HepG2 (cell line): ENCODE data around the gene KIF3C. TPM values are rescaled to one million over a fixed set of nuclear protein-coding genes. Genes with fewer than 3 reads are reported as not detected.

ENCODE experiments used
- ATAC-seq: fragments of 200-7000 bp; cut with Tn5 transposase; 3 replicates; pipeline ENCODE4 v1.9.1; 2020; ENCODE audit warnings: mild to moderate bottlenecking, moderate library complexity
- BruUV-seq: library from RNA; stranded (reverse); fragments of 400-500 nt; replicated peaks from 2 replicates; lab custom pipeline; 2021; lab: Mats Ljungman, UMichigan
- CTCF ChIA-PET: fragments of 300-600 bp; formaldehyde crosslinking; extraction: SDS; loops from one replicate; lab custom pipeline; 2021; ENCODE audit warnings: low total read pairs, inconsistent platforms, low intra/inter-chr PET ratio; lab: Yijun Ruan, JAX
- POLR2A ChIA-PET: fragments of 350-600 bp; sonication (Branson Sonifier 250); formaldehyde crosslinking; loops from one replicate; lab custom pipeline; 2020; ENCODE audit warnings: antibody characterized with exemption, inconsistent platforms; lab: Yijun Ruan, JAX
- DNase-seq: peaks from one replicate; pipeline ENCODE4 v3.0.0-alpha.2; 2015; ENCODE audit warnings: low spot score
- FAIRE-seq: peaks from 3 replicates; lab custom pipeline; 2011; peaks lifted over from hg19 to GRCh38; lab: Jason Lieb, UNC
- H2AFZ ChIP-seq: one replicate; pipeline ENCODE4 v1.6.1; 2011; ENCODE audit warnings: low read length, inconsistent platforms
- H3K27ac ChIP-seq: fragments of 300-600 bp; 3 replicates; pipeline ENCODE4 v1.8.0; 2011; ENCODE audit warnings: mixed run types, mild to moderate bottlenecking, mixed read lengths, low read length, inconsistent platforms; ENCODE audit not compliant: insufficient read depth; ENCODE audit errors: extremely low read length
- H3K27me3 ChIP-seq, 2 experiments: fragments of 200-600 bp in 1 of 2; 2 replicates in 1 of 2; 3 replicates in 1 of 2; pipeline versions ENCODE4 v1.6.0 to v1.8.0; 2011; ENCODE audit warnings: low read length in 2 of 2, mild to moderate bottlenecking in 2 of 2, moderate library complexity in 2 of 2, inconsistent platforms in 1 of 2; ENCODE audit not compliant: insufficient read depth in 2 of 2, control insufficient read depth in 1 of 2
- H3K36me3 ChIP-seq, 2 experiments: fragments of 200-600 bp in 1 of 2; replicated peaks in 1 of 2; 2 replicates in 1 of 2; 3 replicates in 1 of 2; pipeline versions ENCODE4 v1.5.1 to v1.8.0; 2011; ENCODE audit warnings: low read length in 2 of 2, inconsistent platforms in 1 of 2; ENCODE audit not compliant: insufficient read depth in 2 of 2, control insufficient read depth in 1 of 2
- H3K4me1 ChIP-seq: 2 replicates; pipeline ENCODE4 v1.5.1; 2012; ENCODE audit warnings: low read length, inconsistent platforms; ENCODE audit not compliant: insufficient read depth
- H3K4me2 ChIP-seq: 2 replicates; pipeline ENCODE4 v1.6.0; 2011; ENCODE audit warnings: low read depth, low read length, inconsistent platforms
- H3K4me3 ChIP-seq, 3 experiments: fragments of 200-600 bp in 1 of 3; sonication (generic), shearing (Covaris generic) in 1 of 3; replicated peaks in 1 of 3; 2 replicates each; pipeline ENCODE4 v1.5.1; 2011 to 2016; ENCODE audit warnings: low read length in 3 of 3, inconsistent platforms in 2 of 3, low read depth in 2 of 3, mild to moderate bottlenecking in 2 of 3, control low read depth in 1 of 3, mixed read lengths in 1 of 3; ENCODE audit not compliant: insufficient read depth in 1 of 3
- H3K79me2 ChIP-seq: one replicate; pipeline ENCODE4 v1.6.1; 2011; ENCODE audit warnings: low read length, inconsistent platforms; ENCODE audit not compliant: insufficient read depth
- H3K9ac ChIP-seq: 2 replicates; pipeline ENCODE4 v1.6.0; 2011; ENCODE audit warnings: mild to moderate bottlenecking, low read depth, low read length, inconsistent platforms; ENCODE audit not compliant: insufficient read depth
- H3K9me3 ChIP-seq: 2 replicates; pipeline ENCODE4 v1.5.1; 2012; ENCODE audit warnings: mild to moderate bottlenecking, low read length
- H4K20me1 ChIP-seq: 2 replicates; pipeline ENCODE4 v1.6.0; 2011; ENCODE audit warnings: inconsistent platforms, mild to moderate bottlenecking, low read length, moderate library complexity; ENCODE audit not compliant: insufficient read depth
- ATF1 ChIP-seq: IDR thresholded peaks from 2 replicates; pipeline ENCODE4 v1.6.1; 2016; ENCODE audit warnings: mild to moderate bottlenecking, control low read depth
- FIP1L1 ChIP-seq: fragments of 200-400 bp; formaldehyde crosslinking; IDR thresholded peaks from 2 replicates; pipeline ENCODE4 v1.6.1; 2018; ENCODE audit warnings: low read depth, mild to moderate bottlenecking, low read length, moderate library complexity, borderline replicate concordance; ENCODE audit not compliant: insufficient read depth
- GTF2F1 ChIP-seq: fragments of 150-350 bp; IDR thresholded peaks from 2 replicates; pipeline ENCODE4 v1.6.1; 2014; ENCODE audit warnings: low read length
- HIC2 ChIP-seq: sonication (generic); formaldehyde crosslinking; IDR thresholded peaks from 2 replicates; pipeline ENCODE4 v1.9.0; 2022; ENCODE audit warnings: low read depth, missing genetic modification reagents
- HNRNPL ChIP-seq: fragments of 200-400 bp; formaldehyde crosslinking; IDR thresholded peaks from 2 replicates; pipeline ENCODE4 v1.6.1; 2017; ENCODE audit warnings: mild to moderate bottlenecking, low read depth, low read length
- PHF20 ChIP-seq: sonication (generic); formaldehyde crosslinking; IDR thresholded peaks from 2 replicates; pipeline ENCODE4 v1.5.0; 2020; ENCODE audit warnings: mild to moderate bottlenecking, missing genetic modification reagents
- POLR2A ChIP-seq, 2 experiments: IDR thresholded peaks; 2 replicates each; pipeline ENCODE4 v1.6.1; 2011; ENCODE audit warnings: low read depth in 2 of 2, low read length in 2 of 2, mild to moderate bottlenecking in 1 of 2, moderate library complexity in 1 of 2; ENCODE audit not compliant: insufficient read depth in 1 of 2
- SOX13 ChIP-seq, 3 experiments: fragments of 450-650 bp in 1 of 3; sonication (generic) in 1 of 3; formaldehyde crosslinking in 1 of 3; IDR thresholded peaks in 2 of 3; conservative IDR thresholded peaks in 1 of 3; 2 replicates each; pipeline versions ENCODE4 v1.5.0 to v1.6.1; 2016 to 2020; ENCODE audit warnings: antibody characterized with exemption in 1 of 3, mild to moderate bottlenecking in 1 of 3, missing compliant biosample characterization in 1 of 3, missing genetic modification reagents in 1 of 3, moderate library complexity in 1 of 3
- SOX5 ChIP-seq: IDR thresholded peaks from 2 replicates; pipeline ENCODE4 v1.6.1; 2016; ENCODE audit warnings: borderline replicate concordance
- XRCC5 ChIP-seq: fragments of 200-400 bp; formaldehyde crosslinking; optimal IDR thresholded peaks from 2 replicates; pipeline ENCODE3; 2017; ENCODE audit warnings: mild to moderate bottlenecking, low read length
- ZBTB43 ChIP-seq: sonication (generic); formaldehyde crosslinking; conservative IDR thresholded peaks from 2 replicates; pipeline ENCODE4 v1.4.0; 2020; ENCODE audit warnings: missing genetic modification reagents
- ZNF121 ChIP-seq: sonication (generic); formaldehyde crosslinking; IDR thresholded peaks from 2 replicates; pipeline ENCODE4 v1.5.0; 2020; ENCODE audit warnings: mild to moderate bottlenecking, missing genetic modification reagents
- ZNF383 ChIP-seq: sonication (generic); formaldehyde crosslinking; IDR thresholded peaks from 2 replicates; pipeline ENCODE4 v1.4.0; 2020; ENCODE audit warnings: missing genetic modification reagents, mild to moderate bottlenecking, borderline replicate concordance
- ZNF883 ChIP-seq: sonication (generic); formaldehyde crosslinking; IDR thresholded peaks from 2 replicates; pipeline ENCODE4 v1.5.1; 2020; ENCODE audit warnings: mild to moderate bottlenecking, missing genetic modification reagents; ENCODE audit errors: not compliant biosample characterization
- WGBS: methylation state at CpG from one replicate; pipeline ENCODE4 v1.1.6; 2017; ENCODE audit warnings: low lambda C conversion rate; 5-methylcytosine and 5-hydroxymethylcytosine counted together
- in situ Hi-C: cut with HindIII; loops from 2 replicates; pipeline ENCODE4 v1.10.0; 2017; ENCODE audit warnings: low pct_unique_long_range_greater_than_20kb; ENCODE audit not compliant: extremely low pct_ligation_motif_present
- intact Hi-C: fragments of 100-400 bp; cut with micrococcal nuclease; formaldehyde crosslinking; loops from one replicate; pipeline ENCODE4 v1.10.0; 2022; ENCODE audit not compliant: unreplicated experiment
- polyA plus RNA-seq, 8 experiments: library from polyadenylated mRNA; depleted of rRNA in 3 of 8; stranded (reverse) in 7 of 8; unstranded in 1 of 8; fragments of >200 nt; fragmentation: Illumina TruSeq in 4 of 8; extraction: Trizol in 4 of 8; gene quantifications; 2 replicates each; pipeline versions ENCODE4 v1.2.1 to v1.2.3, GENCODE V29; 2011 to 2016; ENCODE audit warnings: low read depth in 4 of 8, missing spikeins in 1 of 8, mixed read lengths in 1 of 8; ENCODE audit not compliant: insufficient read depth in 1 of 8
- total RNA-seq, 5 experiments: library from RNA; depleted of rRNA; stranded (reverse); fragments of >200 nt; fragmentation: Illumina TruSeq; extraction: Trizol; gene quantifications; 2 replicates each; pipeline ENCODE4 v1.2.3, GENCODE V29; 2016; ENCODE audit warnings: low read depth in 1 of 5

Gene KIF3C
- total and polyA plus RNA-seq, 2 of the 13 experiments (the other 11 are each of a cell fraction or from before 2014, with no cell fraction given), result 3.6 to 4.9 TPM

GRCh38 chr2:26001743-26002351 is 19.6 kb upstream of the KIF3C start:
- DNase-seq (no peak), FAIRE-seq (no peak)
- Histone ChIP-seq H3K79me2 (no peaks in the 10 kb centered on the region), H4K20me1 (no peaks in the 10 kb centered on the region)
- no TSS peak for BruUV-seq
- TF ChIP-seq HNRNPL (0 out of 2 replicates have a peak, but pooled peaks have one; percentile 24), ZBTB43 (CRISPR knock-in tag) (no peak)
- TF ChIP-seq, all 625 proteins: peak for 1
- POLR2A ChIA-PET, result no interaction called here
- H3K4me1 ChIP-seq, result peaks cover 60% of the 10 kb centered on the region
- ATAC-seq, result no peak
- no peaks in the 10 kb centered on the region for H3K9me3 ChIP-seq
- H3K4me3 ChIP-seq, result no peak overlapping the region
- intact Hi-C loops, result no loop called here
- peaks cover 0 to 8% of the 10 kb centered on the region in 2 experiments; a peak in 3 of 5 replicates for H3K27me3 ChIP-seq
- 12% methylated on average over 4 of the region's 4 CpGs for WGBS
- H3K4me2 ChIP-seq, result no peak overlapping the region
- CTCF ChIA-PET, result no interaction called here
- H3K9ac ChIP-seq, result no peak overlapping the region
- no peak overlapping the region for H3K27ac ChIP-seq
- no peaks in the 10 kb centered on the region for H3K36me3 ChIP-seq
- in situ Hi-C loops, result no loop called here
- no peak overlapping the region for H2AFZ ChIP-seq

GRCh38 chr2:26000561-26001082 is 18.3 kb upstream of the KIF3C start:
- DNase-seq (peak; percentile 79), FAIRE-seq (no peak), ATAC-seq (peak; percentile 65)
- Histone ChIP-seq H4K20me1 (no peaks in the 10 kb centered on the region), H2AFZ (no peak overlapping the region), H3K4me1 (peaks cover 60% of the 10 kb centered on the region), H3K36me3 (no peaks in the 10 kb centered on the region), H3K4me3 (no peak overlapping the region), H3K4me2 (peak overlapping the region; percentile 41), H3K27ac (no peak overlapping the region), H3K9me3 (no peaks in the 10 kb centered on the region), H3K27me3 (peaks cover 0 to 8% of the 10 kb centered on the region in 2 experiments; a peak in 3 of 5 replicates), H3K79me2 (no peaks in the 10 kb centered on the region), H3K9ac (no peak overlapping the region)
- POLR2A ChIA-PET, result interaction anchor here (1.3 to 2.5 kb wide), 2 partner anchors 12 to 16 kb away, joined by 4 to 15 read pairs; no protein-coding TSS in a partner anchor
- no TSS peak for BruUV-seq
- intact Hi-C loops, result no loop called here
- 5% methylated on average over 5 of the region's 5 CpGs for WGBS
- in situ Hi-C loops, result no loop called here
- CTCF ChIA-PET, result no interaction called here
- TF ChIP-seq ZNF883 (CRISPR knock-in tag), result no peak
- TF ChIP-seq HNRNPL, result peak; percentile 87
- peak in 1 of 2 experiments; percentile 33; a peak in 1 of 4 replicates for TF ChIP-seq POLR2A (IDR thresholded peaks at IDR 0.05; ENCODE audit: insufficient read depth in 1 of 2, low read depth in 2 of 2, low read length in 2 of 2)
- TF ChIP-seq SOX13 (IDR thresholded peaks at IDR 0.05), result no peak
- peak in 1 of 2 experiments; percentile 84; a peak in 2 of 4 replicates for TF ChIP-seq SOX13 (CRISPR knock-in tag; conservative IDR thresholded peaks at IDR 0.05 in 1 of 2, IDR thresholded peaks at IDR 0.05 in 1 of 2)
- no peak for TF ChIP-seq FIP1L1
- TF ChIP-seq XRCC5, result peak; percentile 33
- 0 out of 2 replicates have a peak, but pooled peaks have one; percentile 6 for TF ChIP-seq ZNF121 (CRISPR knock-in tag)
- peak; percentile 48; the same call in 1 of the 2 replicates for TF ChIP-seq SOX5 (CRISPR knock-in tag)
- TF ChIP-seq ZNF383, result no peak
- TF ChIP-seq HIC2 (CRISPR knock-in tag), result peak; percentile 72
- TF ChIP-seq GTF2F1, result no peak
- 0 out of 2 replicates have a peak, but pooled peaks have one; percentile 19 for TF ChIP-seq ATF1 (CRISPR knock-in tag)
- TF ChIP-seq PHF20, result no peak
